GM04503 (cell line): ENCODE data around the gene MT1B.
"Not testable (repeated sequence)": the region's sequence is repeated elsewhere in the genome, so short reads cannot be mapped to it uniquely, and the experiment has no call there.

Experiments
- DNase-seq: peaks from one replicate; pipeline ENCODE4 v3.0.0-alpha.2; 2012; ENCODE audit warnings: low read depth

Gene MT1B

GRCh38 chr16:56620339-56620897 is 31.3 kb upstream of the MT1B start:
- no peak for DNase-seq

- DNase-seq: not testable (repeated sequence)
Observed at GRCh38 chr16:56621665-56622445, 29.8 kb upstream of the MT1B start.

- DNase-seq: not testable (repeated sequence)
Observed at GRCh38 chr16:56623184-56623583, 28.5 kb upstream of the MT1B start.

- DNase-seq: no peak
Observed at GRCh38 chr16:56623637-56624036, 28.0 kb upstream of the MT1B start.

- no peak for DNase-seq
Observed at GRCh38 chr16:56625140-56625942, 26.3 kb upstream of the MT1B start, which contains the start of gene MT1E. Gene MT1E, plus strand, starts transcription at chr16:56625781. Its CDS starts 71 bp downstream, at chr16:56625852.

GRCh38 chr16:56625943-56626654 is 25.6 kb upstream of the MT1B start:
- DNase-seq: no peak

GRCh38 chr16:56626685-56627084 is 25.0 kb upstream of the MT1B start:
- DNase-seq: no peak

- no peak for DNase-seq
Observed at GRCh38 chr16:56628486-56629350, 23.0 kb upstream of the MT1B start.

GRCh38 chr16:56629531-56629930 is 22.2 kb upstream of the MT1B start:
- no peak for DNase-seq

GRCh38 chr16:56630134-56630533 is 21.6 kb upstream of the MT1B start:
- DNase-seq: no peak

- no peak for DNase-seq
Observed at GRCh38 chr16:56631197-56631596, 20.5 kb upstream of the MT1B start.

- DNase-seq: no peak
Observed at GRCh38 chr16:56631832-56632155, 19.9 kb upstream of the MT1B start.

GRCh38 chr16:56632156-56632847 is 19.4 kb upstream of the MT1B start, which contains the start of gene MT1M:
Gene MT1M, plus strand, starts transcription at chr16:56632659. Its CDS starts 73 bp downstream, at chr16:56632732.
- DNase-seq: no peak

- no peak for DNase-seq
Observed at GRCh38 chr16:56632848-56633365, 18.8 kb upstream of the MT1B start.

GRCh38 chr16:56633535-56633934 is 18.2 kb upstream of the MT1B start:
- DNase-seq: no peak

- no peak for DNase-seq
Observed at GRCh38 chr16:56634715-56635440, 16.8 kb upstream of the MT1B start.

GRCh38 chr16:56635441-56635967 is 16.2 kb upstream of the MT1B start:
- no peak for DNase-seq

GRCh38 chr16:56636616-56637413 is 14.9 kb upstream of the MT1B start:
- no peak for DNase-seq
